Mesothelial cell of epicardium (in vitro differentiated cells): Measurements from ENCODE around the gene TIMP1. TPM values are rescaled to one million over a fixed set of nuclear protein-coding genes. Genes with fewer than 3 reads are reported as not detected.

Experiments used
- DNase-seq, 2 experiments: peaks; one replicate each; pipeline ENCODE4 v3.0.0; 2021; ENCODE audit warnings: low spot score in 2 of 2; ENCODE audit not compliant: unreplicated experiment in 2 of 2
- H3K27ac Mint-ChIP-seq: 2 replicates; pipeline ENCODE4 v1.8.0; 2021; ENCODE audit warnings: mixed read lengths
- H3K27me3 Mint-ChIP-seq: 2 replicates; pipeline ENCODE4 v1.8.0; 2021; ENCODE audit warnings: low read depth, mixed read lengths
- H3K36me3 Mint-ChIP-seq: 2 replicates; pipeline ENCODE4 v1.8.0; 2021; ENCODE audit warnings: mixed read lengths
- H3K4me1 Mint-ChIP-seq: 2 replicates; pipeline ENCODE4 v1.8.0; 2021; ENCODE audit warnings: mixed read lengths
- H3K4me3 Mint-ChIP-seq: 2 replicates; pipeline ENCODE4 v1.8.0; 2021; ENCODE audit warnings: mild to moderate bottlenecking, moderate library complexity, mixed read lengths
- H3K9me3 Mint-ChIP-seq: 2 replicates; pipeline ENCODE4 v1.8.0; 2021; ENCODE audit warnings: mixed read lengths
- CTCF ChIP-seq: fragments of 200-600 bp; sonication (generic); IDR thresholded peaks from one replicate; pipeline ENCODE4 v1.5.0; 2021; ENCODE audit warnings: antibody characterized with exemption; ENCODE audit not compliant: unreplicated experiment
- total RNA-seq: library from RNA; stranded (reverse); gene quantifications from 3 replicates; pipeline ENCODE4 v1.2.1, GENCODE V29; 2021

TIMP1 gene
- total RNA-seq, 1 donor from 2014 or later: 117 TPM

GRCh38 chrX:47625365-47625764, 43.1 kb downstream of the TIMP1 start:
- no peaks in the 10 kb centered on the region for H3K4me1 Mint-ChIP-seq

GRCh38 chrX:47628982-47629381, 46.7 kb downstream of the TIMP1 start:
- no peak overlapping the region for H3K4me3 Mint-ChIP-seq
- H3K4me1 Mint-ChIP-seq: no peaks in the 10 kb centered on the region
- no peak for DNase-seq
- no peak for TF ChIP-seq CTCF
- H3K27me3 Mint-ChIP-seq: peaks cover 6% of the 10 kb centered on the region
- peaks cover 10% of the 10 kb centered on the region for H3K9me3 Mint-ChIP-seq
- no peak overlapping the region for H3K27ac Mint-ChIP-seq
- H3K36me3 Mint-ChIP-seq: no peaks in the 10 kb centered on the region

More at GRCh38 chrX:47625365-47625764, 43.1 kb downstream of the TIMP1 start:
- no peak for DNase-seq
- TF ChIP-seq CTCF: no peak
- Mint-ChIP-seq H3K27me3 (peaks cover 40% of the 10 kb centered on the region), H3K4me3 (no peak overlapping the region), H3K36me3 (no peaks in the 10 kb centered on the region), H3K9me3 (peaks cover 13% of the 10 kb centered on the region), H3K27ac (no peak overlapping the region)

GRCh38 chrX:47629419-47630200, 47.4 kb downstream of the TIMP1 start, which contains the start of gene CFP:
TSS of gene CFP (minus strand) at chrX:47629930. CDS start at chrX:47629844, 86 bp downstream.
- Mint-ChIP-seq H3K4me1 (no peaks in the 10 kb centered on the region), H3K4me3 (no peak within 1 kb of the TSS), H3K27ac (no peak within 1 kb of the TSS), H3K36me3 (no peaks in the 10 kb centered on the region), H3K9me3 (peaks cover 10% of the 10 kb centered on the region), H3K27me3 (peaks cover 3% of the 10 kb centered on the region)
- no peak for TF ChIP-seq CTCF
- no peak for DNase-seq

- H3K27me3 Mint-ChIP-seq: no peaks in the 10 kb centered on the region
- DNase-seq: no peak
- H3K4me1 Mint-ChIP-seq: no peaks in the 10 kb centered on the region
- H3K27ac Mint-ChIP-seq: no peak overlapping the region
- H3K4me3 Mint-ChIP-seq: no peak overlapping the region
- TF ChIP-seq CTCF: no peak
- peaks cover 10% of the 10 kb centered on the region for H3K9me3 Mint-ChIP-seq
- H3K36me3 Mint-ChIP-seq: peaks cover 3% of the 10 kb centered on the region
Observed at GRCh38 chrX:47631676-47632075, 49.4 kb downstream of the TIMP1 start.

- no peak for DNase-seq
- TF ChIP-seq CTCF: no peak
- Mint-ChIP-seq H3K36me3 (peaks cover 9% of the 10 kb centered on the region), H3K4me1 (no peaks in the 10 kb centered on the region), H3K9me3 (peaks cover 10% of the 10 kb centered on the region), H3K4me3 (no peak overlapping the region), H3K27me3 (no peaks in the 10 kb centered on the region), H3K27ac (no peak overlapping the region)
Observed at GRCh38 chrX:47632666-47633065, 50.4 kb downstream of the TIMP1 start.
